Fibroblast of the aortic adventitia (primary cell): ENCODE results near the gene RTL5. TPM values are rescaled to one million over a fixed set of nuclear protein-coding genes. Genes with fewer than 3 reads are reported as not detected.

Experiments
- DNase-seq: peaks from one replicate; pipeline ENCODE4 v3.0.0-alpha.2; 2010; ENCODE audit warnings: low read depth
- H3K4me3 ChIP-seq: 2 replicates; pipeline ENCODE4 v1.5.1; 2011; ENCODE audit warnings: low read depth, mild to moderate bottlenecking, control low read depth, low read length, moderate library complexity
- CTCF ChIP-seq: IDR thresholded peaks from 2 replicates; pipeline ENCODE4 v1.5.1; 2011; ENCODE audit warnings: mild to moderate bottlenecking, low read length, control low read depth, inconsistent platforms; ENCODE audit not compliant: insufficient read depth
- total RNA-seq: library from RNA; depleted of rRNA; stranded (reverse); fragments of >200 nt; gene quantifications from 2 replicates; pipeline ENCODE4 v1.2.3, GENCODE V29; 2012; ENCODE audit warnings: low replicate concordance

Gene RTL5
- total RNA-seq, 1 donor = 2.3 TPM

- H3K4me3 ChIP-seq = no peak overlapping the region
- TF ChIP-seq CTCF = no peak
- no peak for DNase-seq
These were observed 29.0 kb downstream of the RTL5 start for GRCh38 chrX:72102760-72103159.

- no peak for TF ChIP-seq CTCF
- H3K4me3 ChIP-seq = no peak overlapping the region
- no peak for DNase-seq
These were observed 29.6 kb downstream of the RTL5 start for GRCh38 chrX:72102126-72102525.

GRCh38 chrX:72101597-72102037, 30.1 kb downstream of the RTL5 start:
- no peak for DNase-seq
- no peak for TF ChIP-seq CTCF
- no peak overlapping the region for H3K4me3 ChIP-seq

GRCh38 chrX:72100824-72101351, 30.8 kb downstream of the RTL5 start:
- no peak for DNase-seq
- no peak overlapping the region for H3K4me3 ChIP-seq
- TF ChIP-seq CTCF = no peak

- no peak for TF ChIP-seq CTCF
- H3K4me3 ChIP-seq = no peak overlapping the region
- DNase-seq = no peak
These were observed 31.5 kb downstream of the RTL5 start for GRCh38 chrX:72100051-72100755.

- TF ChIP-seq CTCF = no peak
- no peak overlapping the region for H3K4me3 ChIP-seq
- DNase-seq = no peak
These were observed 34.6 kb downstream of the RTL5 start for GRCh38 chrX:72097098-72097497.
